DND-41 (cell line): ENCODE data around the gene COX14.
A peak's percentile ranks its signal among the peaks of the same experiment; 100 is the strongest.

Source experiments
- ATAC-seq: fragments of 200-7000 bp; cut with Tn5 transposase; 3 replicates; pipeline ENCODE4 v1.9.1; 2021; ENCODE audit warnings: low read depth; ENCODE audit not compliant: insufficient read depth
- DNase-seq: peaks from one replicate; pipeline ENCODE4 v3.0.0-alpha.2; 2020
- H2AFZ ChIP-seq: 2 replicates; pipeline ENCODE4 v1.6.0; 2012; ENCODE audit warnings: low read depth, low read length
- H3K27ac ChIP-seq: 2 replicates; pipeline ENCODE4 v1.5.1; 2012; ENCODE audit warnings: low read length, inconsistent platforms
- H3K27me3 ChIP-seq: fragments of 200-600 bp; sonication (generic); 2 replicates; pipeline ENCODE4 v1.6.0; 2012; ENCODE audit warnings: low read length, mild to moderate bottlenecking, inconsistent platforms; ENCODE audit not compliant: insufficient read depth, poor library complexity
- H3K36me3 ChIP-seq: 2 replicates; pipeline ENCODE4 v1.5.1; 2012; ENCODE audit warnings: low read length, inconsistent platforms; ENCODE audit not compliant: insufficient read depth
- H3K4me1 ChIP-seq: 2 replicates; pipeline ENCODE4 v1.5.1; 2012; ENCODE audit warnings: mild to moderate bottlenecking, low read length; ENCODE audit not compliant: insufficient read depth
- H3K4me2 ChIP-seq: 2 replicates; pipeline ENCODE4 v1.6.0; 2012; ENCODE audit warnings: mild to moderate bottlenecking, moderate library complexity, low read length, inconsistent platforms; ENCODE audit not compliant: insufficient read depth
- H3K4me3 ChIP-seq, 2 experiments: fragments of 200-600 bp in 1 of 2; shearing (Covaris generic) in 1 of 2; 2 replicates each; pipeline ENCODE4 v1.5.1; 2012 to 2016; ENCODE audit warnings: inconsistent platforms in 2 of 2, low read length in 2 of 2, mild to moderate bottlenecking in 2 of 2, low read depth in 1 of 2, moderate library complexity in 1 of 2
- H3K79me2 ChIP-seq: 2 replicates; pipeline ENCODE4 v1.6.0; 2012; ENCODE audit warnings: low read length, inconsistent platforms; ENCODE audit not compliant: insufficient read depth
- H3K9ac ChIP-seq: 2 replicates; pipeline ENCODE4 v1.6.0; 2012; ENCODE audit warnings: low read depth, mild to moderate bottlenecking, inconsistent platforms, low read length, moderate library complexity
- H3K9me3 ChIP-seq: 2 replicates; pipeline ENCODE4 v1.5.1; 2012; ENCODE audit warnings: low read length, moderate library complexity, mild to moderate bottlenecking, inconsistent platforms; ENCODE audit not compliant: insufficient read depth, severe bottlenecking
- H4K20me1 ChIP-seq: 2 replicates; pipeline ENCODE4 v1.6.0; 2012; ENCODE audit warnings: low read length; ENCODE audit not compliant: insufficient read depth
- CTCF ChIP-seq: IDR thresholded peaks from 2 replicates; pipeline ENCODE4 v1.5.1; 2012; ENCODE audit warnings: borderline replicate concordance, low read length, moderate library complexity, mild to moderate bottlenecking; ENCODE audit not compliant: poor library complexity, severe bottlenecking; ENCODE audit errors: extremely low read depth
- EZH2 ChIP-seq: IDR thresholded peaks from 3 replicates; pipeline ENCODE4 v1.6.1; 2012; ENCODE audit warnings: borderline replicate concordance, low read depth, mild to moderate bottlenecking, moderate library complexity, low read length, inconsistent platforms; ENCODE audit not compliant: severe bottlenecking

Gene COX14

DNA sequence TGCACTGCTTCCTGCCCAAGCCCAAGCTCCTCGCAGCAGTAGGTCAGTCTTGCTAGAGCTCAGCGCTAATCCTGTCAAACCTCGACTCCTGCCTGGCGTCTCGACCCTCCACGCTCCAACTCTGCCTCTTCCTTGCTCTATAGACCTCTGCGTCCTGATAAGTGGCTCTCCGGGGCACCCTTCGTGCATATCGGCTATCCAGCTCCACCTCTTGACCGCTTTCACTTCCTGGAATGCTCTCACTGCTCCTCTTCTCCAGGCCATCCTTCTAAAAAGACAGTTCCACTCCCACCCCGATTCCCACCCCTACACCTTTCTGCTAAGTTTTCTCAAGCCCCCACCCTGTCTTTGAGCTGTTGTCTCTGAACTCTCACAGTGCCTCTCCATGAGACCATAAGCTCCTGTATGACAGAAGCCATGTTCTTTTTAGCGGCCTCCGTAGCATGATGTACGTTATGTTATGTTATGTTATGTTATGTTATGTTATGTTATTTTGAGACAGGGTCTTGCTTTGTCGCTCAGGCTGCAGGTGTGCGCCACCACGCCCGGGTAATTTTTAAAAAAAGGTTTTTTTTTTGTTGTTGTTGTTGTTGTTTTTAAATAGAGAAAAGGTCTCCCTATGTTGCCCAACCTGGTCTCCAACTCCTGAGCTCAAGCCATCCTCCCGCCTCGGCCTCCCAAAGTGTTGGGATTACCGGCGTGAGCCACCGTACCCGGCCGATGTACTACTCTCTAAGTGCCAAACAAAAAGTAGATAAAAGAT is 601 bp downstream of the COX14 start:
- Histone ChIP-seq H3K27ac (peak overlapping the region; percentile 86), H3K4me3 (peak overlapping the region; percentile 92 to 98), H3K9me3 (no peaks in the 10 kb centered on the region), H3K9ac (peak overlapping the region; percentile 70), H3K4me1 (peaks cover 33% of the 10 kb centered on the region), H3K36me3 (peaks cover 18% of the 10 kb centered on the region), H2AFZ (peak overlapping the region; percentile 89), H3K79me2 (peaks cover 52% of the 10 kb centered on the region), H4K20me1 (peaks cover 2% of the 10 kb centered on the region), H3K4me2 (peak overlapping the region; percentile 85), H3K27me3 (no peaks in the 10 kb centered on the region)
- DNase-seq: no peak
- no peak; the same call in 2 of the 3 replicates for ATAC-seq
- no peak for TF ChIP-seq CTCF
- TF ChIP-seq EZH2: no peak

DNA sequence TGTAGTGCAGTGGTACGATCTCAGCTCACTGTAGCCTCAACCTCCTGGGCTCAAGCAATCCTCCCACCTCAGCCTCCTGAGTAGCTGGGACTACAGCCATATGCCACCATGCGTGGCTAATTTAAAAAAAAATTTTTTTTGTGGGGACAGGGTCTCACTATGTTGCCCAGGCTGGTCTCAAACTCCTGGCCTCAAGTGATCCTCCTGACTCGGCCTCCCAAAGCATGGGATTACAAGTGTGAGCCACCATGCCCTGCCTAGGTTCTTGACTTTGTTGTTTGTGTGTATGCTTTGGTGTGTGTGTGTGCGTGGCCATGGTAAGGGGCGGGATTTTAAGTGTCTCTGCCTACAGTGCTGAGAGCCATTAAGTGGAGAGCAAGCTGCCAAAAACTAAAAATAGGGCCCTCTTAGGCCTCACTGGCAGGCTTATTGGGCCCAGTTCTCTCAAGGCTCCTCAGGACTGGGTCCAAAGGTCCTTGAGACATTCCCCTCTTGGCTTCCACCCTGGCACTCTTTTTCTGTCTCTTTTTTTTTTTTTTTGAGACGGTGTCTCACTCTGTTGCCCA is 5.1 kb downstream of the COX14 start:
- no peak overlapping the region for H3K27ac ChIP-seq
- H3K9me3 ChIP-seq: no peaks in the 10 kb centered on the region
- peaks cover 17% of the 10 kb centered on the region for H3K4me1 ChIP-seq
- H3K9ac ChIP-seq: no peak overlapping the region
- H3K4me2 ChIP-seq: no peak overlapping the region
- DNase-seq: no peak
- no peak overlapping the region for H3K4me3 ChIP-seq
- H4K20me1 ChIP-seq: peaks cover 6% of the 10 kb centered on the region
- no peaks in the 10 kb centered on the region for H3K27me3 ChIP-seq
- no peak for TF ChIP-seq CTCF
- TF ChIP-seq EZH2: no peak
- no peak for ATAC-seq
- H3K36me3 ChIP-seq: peaks cover 45% of the 10 kb centered on the region
- no peak overlapping the region for H2AFZ ChIP-seq
- peaks cover 66% of the 10 kb centered on the region for H3K79me2 ChIP-seq

DNA sequence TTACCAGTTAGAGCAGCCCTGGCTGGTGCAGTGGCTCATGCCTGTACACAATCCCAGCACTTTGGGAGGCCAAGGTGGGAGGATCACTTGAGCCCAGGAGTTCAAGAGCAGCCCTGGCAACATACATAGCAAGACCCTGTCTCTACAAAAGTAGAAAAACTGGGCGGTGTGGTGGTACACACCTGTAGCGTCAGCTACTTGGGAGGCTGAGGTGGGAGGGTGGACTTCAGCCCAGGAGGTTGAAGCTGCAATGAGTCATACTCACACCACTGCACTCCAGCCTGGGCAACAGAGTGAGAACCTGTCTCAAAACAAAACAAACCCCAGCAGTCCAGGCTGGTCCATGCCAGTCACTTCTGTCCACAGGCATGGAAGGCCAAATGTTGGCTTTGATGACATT is 7.4 kb downstream of the COX14 start:
- no peak for TF ChIP-seq EZH2
- TF ChIP-seq CTCF: no peak
- DNase-seq (no peak), ATAC-seq (no peak)
- H3K4me1 ChIP-seq: peaks cover 2% of the 10 kb centered on the region; the same call in 1 of the 2 replicates
- H3K4me2 ChIP-seq: no peak overlapping the region
- H3K27ac ChIP-seq: no peak overlapping the region
- H3K79me2 ChIP-seq: peaks cover 45% of the 10 kb centered on the region
- peaks cover 4% of the 10 kb centered on the region for H4K20me1 ChIP-seq
- H3K4me3 ChIP-seq: no peak overlapping the region
- peaks cover 63% of the 10 kb centered on the region for H3K36me3 ChIP-seq
- no peaks in the 10 kb centered on the region for H3K27me3 ChIP-seq
- no peak overlapping the region for H3K9ac ChIP-seq
- H3K9me3 ChIP-seq: no peaks in the 10 kb centered on the region
- H2AFZ ChIP-seq: no peak overlapping the region

- Histone ChIP-seq H4K20me1 (peaks cover 4% of the 10 kb centered on the region), H3K27me3 (no peaks in the 10 kb centered on the region), H3K4me1 (no peaks in the 10 kb centered on the region), H3K27ac (no peak overlapping the region), H2AFZ (no peak overlapping the region), H3K36me3 (peaks cover 61% of the 10 kb centered on the region), H3K4me2 (no peak overlapping the region), H3K9ac (no peak overlapping the region), H3K79me2 (peaks cover 36% of the 10 kb centered on the region), H3K4me3 (no peak overlapping the region), H3K9me3 (no peaks in the 10 kb centered on the region)
- ATAC-seq (no peak), DNase-seq (no peak)
- TF ChIP-seq CTCF (no peak), EZH2 (no peak)
These were observed 8.5 kb downstream of the COX14 start for GRCh38 chr12:50120521-50120920.
